ENCODE measurements around the gene ZBTB46. TPM values are rescaled to one million over a fixed set of nuclear protein-coding genes. Genes with fewer than 3 reads are reported as not detected.
"Not testable (repeated sequence)": the region's sequence is repeated elsewhere in the genome, so short reads cannot be mapped to it uniquely, and the experiment has no call there.

Gene ZBTB46
- total RNA-seq, 4 donors from 2014 or later = 15.9 to 39.9 (median 27.7) TPM

DNA sequence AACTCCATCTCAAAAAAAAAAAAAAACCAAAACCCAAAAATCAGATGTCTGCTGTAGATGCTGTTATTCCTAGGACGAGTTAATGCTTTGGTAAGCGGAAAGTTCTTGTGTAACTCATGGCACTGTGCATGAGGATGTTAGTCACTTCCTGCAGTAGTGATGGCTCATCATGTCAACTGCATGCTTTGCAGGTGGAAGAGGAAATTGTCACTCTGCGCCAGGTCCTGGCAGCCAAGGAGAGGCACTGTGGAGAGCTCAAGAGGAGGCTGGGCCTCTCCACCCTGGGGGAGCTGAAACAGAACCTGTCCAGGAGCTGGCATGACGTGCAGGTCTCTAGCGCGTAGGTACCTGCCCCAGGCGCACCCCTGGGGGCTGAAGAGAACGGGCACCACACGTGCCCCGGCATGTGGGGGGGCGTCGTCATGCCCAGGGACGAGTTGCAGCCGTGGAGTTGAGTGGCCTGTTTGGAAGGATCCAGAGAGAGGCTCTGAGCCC, 42.5 kb upstream of the ZBTB46 start:
- no peaks in the 10 kb centered on the region for H3K9me3 ChIP-seq
- H3K4me3 ChIP-seq (replicated peaks in 1 of 3) = no peak overlapping the region
- peak overlapping the region; percentile 45 to 69 (median 52) for H3K27ac ChIP-seq
- TF ChIP-seq POLR2A (IDR thresholded peaks at IDR 0.05) = no peak
- TF ChIP-seq, protein P1, sequence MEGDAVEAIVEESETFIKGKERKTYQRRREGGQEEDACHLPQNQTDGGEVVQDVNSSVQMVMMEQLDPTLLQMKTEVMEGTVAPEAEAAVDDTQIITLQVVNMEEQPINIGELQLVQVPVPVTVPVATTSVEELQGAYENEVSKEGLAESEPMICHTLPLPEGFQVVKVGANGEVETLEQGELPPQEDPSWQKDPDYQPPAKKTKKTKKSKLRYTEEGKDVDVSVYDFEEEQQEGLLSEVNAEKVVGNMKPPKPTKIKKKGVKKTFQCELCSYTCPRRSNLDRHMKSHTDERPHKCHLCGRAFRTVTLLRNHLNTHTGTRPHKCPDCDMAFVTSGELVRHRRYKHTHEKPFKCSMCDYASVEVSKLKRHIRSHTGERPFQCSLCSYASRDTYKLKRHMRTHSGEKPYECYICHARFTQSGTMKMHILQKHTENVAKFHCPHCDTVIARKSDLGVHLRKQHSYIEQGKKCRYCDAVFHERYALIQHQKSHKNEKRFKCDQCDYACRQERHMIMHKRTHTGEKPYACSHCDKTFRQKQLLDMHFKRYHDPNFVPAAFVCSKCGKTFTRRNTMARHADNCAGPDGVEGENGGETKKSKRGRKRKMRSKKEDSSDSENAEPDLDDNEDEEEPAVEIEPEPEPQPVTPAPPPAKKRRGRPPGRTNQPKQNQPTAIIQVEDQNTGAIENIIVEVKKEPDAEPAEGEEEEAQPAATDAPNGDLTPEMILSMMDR (IDR thresholded peaks at IDR 0.05) = no peak
- H3K36me3 ChIP-seq = peaks cover 63 to 67% of the 10 kb centered on the region in 2 donors
- DNase-seq = peak; percentile 29 to 35
- intact Hi-C loops (cut with DNase I) = no loop called here
- no peaks in the 10 kb centered on the region for H3K27me3 ChIP-seq
- 81 to 82% methylated on average over 14 of the region's 14 CpGs for WGBS, 2 donors
- no peaks in the 10 kb centered on the region for H3K4me1 ChIP-seq

DNA sequence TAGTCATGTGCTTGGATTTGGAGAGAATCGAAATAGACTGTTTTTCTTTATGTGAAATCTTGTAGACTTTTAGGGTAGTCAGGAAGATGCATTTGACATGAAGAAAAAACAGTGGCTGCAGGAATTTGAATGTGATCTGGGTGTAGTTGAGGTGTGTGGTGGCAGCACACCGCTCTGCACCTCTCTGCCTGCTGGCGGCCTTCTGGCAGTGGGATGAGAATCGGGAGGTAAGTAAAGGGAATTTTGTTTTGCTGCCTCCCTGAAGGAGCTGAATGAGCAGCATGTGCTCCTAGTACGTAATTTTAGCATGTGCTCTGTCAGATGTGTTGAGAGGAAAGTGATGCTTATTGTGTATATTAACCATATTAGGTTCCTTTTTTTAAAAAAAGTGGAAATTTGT, 37.2 kb upstream of the ZBTB46 start:
- intact Hi-C loops (cut with DNase I) = no loop called here
- no peak for DNase-seq
- Histone ChIP-seq H3K4me3 (replicated peaks in 1 of 3) (no peak overlapping the region), H3K27me3 (no peaks in the 10 kb centered on the region), H3K9me3 (no peaks in the 10 kb centered on the region), H3K36me3 (peaks cover 25 to 35% of the 10 kb centered on the region in 2 donors), H3K27ac (no peak overlapping the region), H3K4me1 (peaks cover 10 to 19% of the 10 kb centered on the region in 2 donors)
- 92 to 93% methylated on average over 5 of the region's 5 CpGs for WGBS, 2 donors
- TF ChIP-seq, protein P1 (IDR thresholded peaks at IDR 0.05) = no peak
- TF ChIP-seq POLR2A (IDR thresholded peaks at IDR 0.05) = no peak

DNA sequence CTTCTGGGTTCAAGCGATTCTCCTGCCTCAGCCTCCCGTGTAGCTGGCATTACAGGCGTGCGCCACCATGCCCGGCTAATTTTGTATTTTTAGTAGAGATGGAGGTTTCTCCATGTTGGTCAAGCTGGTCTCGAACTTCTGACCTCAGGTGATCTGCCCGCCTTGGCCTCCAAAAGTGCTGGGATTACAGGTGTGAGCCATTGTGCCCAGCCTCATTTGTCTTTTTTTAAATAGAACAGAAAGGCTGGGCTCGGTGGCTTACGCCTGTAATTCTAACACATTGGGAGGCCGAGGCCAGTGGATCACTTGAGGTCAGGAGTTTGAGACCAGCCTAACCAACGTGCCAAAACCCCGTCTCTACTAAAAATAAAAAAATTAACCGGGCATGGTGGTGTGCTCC, 36.0 kb upstream of the ZBTB46 start:
- H3K9me3 ChIP-seq; H3K27me3 ChIP-seq; DNase-seq; intact Hi-C loops (cut with DNase I); H3K27ac ChIP-seq; H3K4me3 ChIP-seq (replicated peaks in 1 of 3): not testable (repeated sequence)
- peaks cover 26 to 28% of the 10 kb centered on the region in 2 donors for H3K36me3 ChIP-seq
- WGBS, 2 donors = 93 to 94% methylated on average over 13 of the region's 13 CpGs
- H3K4me1 ChIP-seq = peaks cover 10 to 22% of the 10 kb centered on the region in 2 donors

DNA sequence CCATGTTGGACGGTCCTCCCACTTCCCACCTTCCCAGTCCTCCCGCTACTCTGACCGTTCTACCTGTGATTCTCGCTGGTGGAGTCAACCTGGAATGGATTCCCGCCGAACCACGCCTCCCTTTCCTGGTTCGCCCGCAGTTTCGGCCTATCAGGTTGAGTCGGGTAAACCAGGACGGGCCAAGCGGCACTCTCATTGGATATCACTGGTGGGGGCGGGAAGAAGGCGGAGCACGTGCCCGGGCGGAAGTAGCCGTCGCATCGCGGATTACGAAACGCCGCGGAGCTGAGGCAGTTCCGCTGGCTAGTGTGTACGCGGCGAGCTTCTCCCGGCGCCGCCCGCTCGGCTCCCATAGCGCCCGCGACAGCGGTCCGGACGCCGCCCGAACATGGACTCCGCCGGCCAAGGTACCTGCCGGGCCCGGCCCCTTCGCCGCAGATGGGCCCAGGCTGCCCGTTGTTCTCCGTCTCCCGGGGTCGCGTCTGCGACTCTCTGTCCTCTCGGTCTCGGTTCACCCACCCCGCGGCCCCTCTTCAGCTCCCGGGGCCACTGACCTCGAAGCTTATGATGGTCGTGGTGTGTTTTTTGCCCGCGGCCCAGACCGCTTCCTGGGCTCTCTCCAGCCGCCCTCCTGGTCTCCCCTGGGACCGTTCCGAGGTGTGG, 34.0 kb upstream of the ZBTB46 start, which contains the start of gene TPD52L2:
TSS of gene TPD52L2 (plus strand) at position 293 of the 663 bp plus-strand sequence. CDS start at position 389, 96 bp downstream.
- DNase-seq = peak; percentile 100
- TF ChIP-seq POLR2A (IDR thresholded peaks at IDR 0.05) = peak; percentile 41 to 91
- TF ChIP-seq, protein P1 (IDR thresholded peaks at IDR 0.05) = no peak
- H3K36me3 ChIP-seq = peaks cover 13 to 20% of the 10 kb centered on the region in 2 donors
- peak within 1 kb of the TSS; percentile 90 to 96 (median 93) for H3K27ac ChIP-seq
- H3K27me3 ChIP-seq = no peaks in the 10 kb centered on the region
- peaks cover 10 to 31% of the 10 kb centered on the region in 2 donors for H3K4me1 ChIP-seq
- H3K9me3 ChIP-seq = no peaks in the 10 kb centered on the region
- intact Hi-C loops (cut with DNase I) = loop anchor here (2.0 to 5.0 kb wide), 3 partner anchors 38 to 328 kb away; partner anchors contain the start of gene PTK6
- H3K4me3 ChIP-seq (replicated peaks in 1 of 3) = peak within 1 kb of the TSS; percentile 86 to 95 (median 87)
- 0 to 3% methylated on average over 8 to 24 of the region's 68 CpGs for WGBS, 2 donors

DNA sequence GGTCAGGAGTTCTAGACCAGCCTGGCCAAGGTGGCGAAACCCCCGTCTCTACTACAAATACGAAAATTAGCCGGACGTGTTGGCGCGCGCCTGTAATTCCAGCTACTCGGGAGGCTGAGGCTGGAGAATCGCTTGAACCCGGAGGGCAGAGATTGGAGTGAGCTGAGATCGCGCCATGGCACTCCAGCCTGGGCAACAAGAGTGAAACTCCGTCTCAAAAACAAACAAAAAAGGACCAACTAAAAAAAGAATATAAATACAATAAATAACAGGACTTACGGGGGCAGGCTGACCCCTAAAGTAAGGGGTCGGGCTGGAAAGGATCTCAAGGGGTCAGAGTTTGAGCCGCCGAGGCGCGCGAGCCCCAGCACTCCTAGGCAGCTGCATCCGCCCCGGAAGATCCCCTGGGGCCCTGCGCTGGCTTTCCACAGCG, 33.5 kb upstream of the ZBTB46 start:
- 0% methylated on average over 24 of the region's 25 CpGs for WGBS, 2 donors
- peaks cover 10 to 36% of the 10 kb centered on the region in 2 donors for H3K4me1 ChIP-seq

More for the DNA sequence above, 33.5 kb upstream of the ZBTB46 start:
- H3K36me3 ChIP-seq = peaks cover 8 to 14% of the 10 kb centered on the region in 2 donors
- H3K4me3 ChIP-seq (replicated peaks in 1 of 3) = peak overlapping the region in 2 of 3 donors; percentile 82 to 86
- TF ChIP-seq, protein P1 (IDR thresholded peaks at IDR 0.05) = peak in 1 of 6 experiments; percentile 12
- TF ChIP-seq POLR2A (IDR thresholded peaks at IDR 0.05) = no peak
- intact Hi-C loops (cut with DNase I) = loop anchor here (2.0 to 5.0 kb wide), 3 partner anchors 37 to 327 kb away; partner anchors contain the start of gene PTK6
- H3K27ac ChIP-seq = peak overlapping the region; percentile 62 to 96 (median 90)
- DNase-seq = no peak
- no peaks in the 10 kb centered on the region for H3K27me3 ChIP-seq
- H3K9me3 ChIP-seq = no peaks in the 10 kb centered on the region

Data from thyroid gland (tissue), 4 donors.